Activated T-helper 9 cell treated with anti-CD3 and anti-CD28 coated beads, Interleukin-2, amount 50 U/mL, for 16 hours (primary cell): ENCODE measurements around the gene DSCAML1.
"Not testable (repeated sequence)": the region's sequence is repeated elsewhere in the genome, so short reads cannot be mapped to it uniquely, and the experiment has no call there.

Source experiments
- DNase-seq: peaks from one replicate; pipeline ENCODE4 v3.0.0-alpha.2; 2020; ENCODE audit warnings: low read depth

The DSCAML1 gene

DNA sequence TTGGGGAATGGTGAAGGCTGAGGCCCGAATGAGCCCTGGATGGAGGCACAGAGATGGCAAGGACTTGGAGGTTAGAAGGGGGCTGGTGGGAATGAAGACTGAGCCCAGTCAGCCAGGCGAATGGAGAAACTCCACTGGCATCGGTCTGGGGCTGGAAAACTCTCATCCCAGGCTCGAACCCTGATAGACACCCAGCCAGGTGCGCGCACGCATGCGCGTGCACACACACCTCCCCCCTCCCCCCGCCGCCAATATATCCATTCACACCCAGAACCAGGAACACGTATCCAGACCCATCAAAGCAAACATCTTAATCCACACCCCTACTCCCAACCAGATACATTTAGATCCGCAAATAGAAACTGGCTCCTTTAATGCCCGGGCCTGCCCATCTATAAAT lies 330.1 kb downstream of the DSCAML1 start:
- DNase-seq: no peak

DNA sequence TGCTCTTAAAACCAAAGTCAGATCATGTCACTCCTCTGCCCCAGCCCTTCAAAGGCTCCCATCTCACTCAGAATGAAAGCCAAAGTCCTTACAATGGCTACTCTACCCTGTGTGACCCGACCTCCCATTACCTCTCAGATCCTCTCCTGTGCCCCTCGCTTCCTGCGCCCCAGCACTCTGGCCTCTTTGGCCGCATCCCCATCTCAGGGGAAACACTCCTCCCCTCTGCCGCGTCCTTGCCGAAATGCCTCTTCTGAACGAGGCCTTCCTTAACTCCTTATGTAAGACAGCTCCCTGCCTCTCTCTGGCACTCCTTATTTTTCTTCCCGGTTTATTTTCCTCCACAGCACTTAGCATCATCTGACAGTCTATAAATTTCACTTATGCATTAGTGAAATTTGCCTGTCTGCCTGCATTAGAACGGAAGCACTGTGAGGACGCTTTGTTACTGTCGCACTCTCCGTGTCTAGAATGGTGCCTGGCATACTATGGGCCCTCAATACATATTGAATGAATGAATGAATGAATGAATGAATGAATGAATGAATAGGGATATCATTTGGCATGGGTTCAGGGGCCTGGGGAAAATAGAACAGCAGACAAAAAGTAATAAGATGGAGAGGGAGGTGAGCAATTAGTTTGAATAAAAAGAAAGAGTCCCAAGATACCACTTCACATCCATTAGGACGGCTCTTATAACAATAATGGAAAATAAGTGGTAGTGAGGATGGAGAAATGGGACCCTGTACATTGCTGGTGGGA lies 331.6 kb downstream of the DSCAML1 start:
- DNase-seq: no peak

DNA sequence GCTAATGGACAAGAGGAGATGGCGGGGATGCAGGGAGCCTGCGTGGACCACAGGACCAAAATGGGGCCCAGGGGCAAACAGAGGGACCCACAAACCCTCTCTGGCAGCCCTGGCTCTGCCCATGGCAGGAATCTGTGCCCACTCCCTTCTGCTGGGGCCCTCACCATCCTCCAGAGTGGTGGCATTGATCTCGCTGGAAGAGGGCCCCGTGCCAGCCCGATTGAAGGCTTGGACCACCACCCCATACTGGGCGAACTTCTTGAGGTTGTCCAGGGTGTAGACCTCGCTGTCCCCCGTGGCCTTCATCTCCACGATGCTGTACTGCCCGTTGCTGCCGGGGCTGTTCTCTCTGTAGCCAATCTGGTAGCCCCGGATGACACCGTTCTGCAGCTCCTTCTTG lies 332.2 kb downstream of the DSCAML1 start:
- no peak for DNase-seq

DNA sequence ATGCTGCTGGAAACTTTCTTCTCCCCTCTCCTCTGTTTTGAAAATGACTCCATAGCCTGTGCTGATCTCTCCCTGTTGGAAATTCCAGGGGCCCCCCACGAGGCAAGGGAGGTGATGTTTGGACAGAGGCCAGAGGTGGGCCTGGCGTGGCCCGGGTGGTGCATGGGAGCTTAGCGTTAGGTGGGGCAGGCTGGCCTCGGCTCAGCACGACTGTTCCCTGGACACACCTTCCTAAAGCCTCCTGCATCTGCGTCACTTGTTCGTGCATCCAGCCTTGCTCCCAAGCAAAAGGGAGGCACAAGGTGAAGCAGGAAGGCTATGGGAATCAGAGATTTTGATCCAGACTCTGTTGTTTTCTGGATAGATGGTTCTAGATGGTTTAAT lies 334.2 kb downstream of the DSCAML1 start:
- DNase-seq: no peak

DNA sequence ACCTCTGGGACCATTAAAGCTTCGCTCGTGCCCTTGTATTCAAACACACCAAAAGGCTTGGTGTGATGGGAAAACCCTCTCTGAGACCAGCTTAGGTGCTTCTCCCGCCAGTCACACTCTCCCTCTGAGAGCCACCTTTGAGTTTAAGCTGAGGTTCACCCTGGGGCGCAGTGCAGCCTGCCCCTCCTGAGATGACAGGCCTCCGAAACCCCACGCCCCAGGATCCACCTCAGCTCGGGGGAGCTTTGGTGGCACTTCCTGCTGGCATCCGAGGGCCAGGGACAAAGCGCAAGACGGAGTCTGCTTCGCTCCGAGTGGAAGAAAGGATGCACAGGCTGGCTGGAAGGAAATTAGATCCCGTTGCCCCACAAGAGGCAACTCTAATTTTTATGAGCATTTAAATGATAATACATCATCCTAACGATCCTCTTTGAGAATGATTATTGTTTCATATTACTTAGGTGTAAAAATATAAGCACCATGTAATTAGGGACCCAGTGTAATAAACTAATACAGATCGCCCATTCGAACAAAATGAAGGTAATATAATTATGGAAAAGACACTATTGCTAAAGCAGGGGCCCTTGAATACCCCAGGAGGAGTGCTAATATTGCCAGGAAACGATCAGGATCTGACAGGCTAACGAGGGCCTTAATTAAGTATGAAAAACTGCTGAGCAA lies 334.7 kb downstream of the DSCAML1 start:
- no peak for DNase-seq

DNA sequence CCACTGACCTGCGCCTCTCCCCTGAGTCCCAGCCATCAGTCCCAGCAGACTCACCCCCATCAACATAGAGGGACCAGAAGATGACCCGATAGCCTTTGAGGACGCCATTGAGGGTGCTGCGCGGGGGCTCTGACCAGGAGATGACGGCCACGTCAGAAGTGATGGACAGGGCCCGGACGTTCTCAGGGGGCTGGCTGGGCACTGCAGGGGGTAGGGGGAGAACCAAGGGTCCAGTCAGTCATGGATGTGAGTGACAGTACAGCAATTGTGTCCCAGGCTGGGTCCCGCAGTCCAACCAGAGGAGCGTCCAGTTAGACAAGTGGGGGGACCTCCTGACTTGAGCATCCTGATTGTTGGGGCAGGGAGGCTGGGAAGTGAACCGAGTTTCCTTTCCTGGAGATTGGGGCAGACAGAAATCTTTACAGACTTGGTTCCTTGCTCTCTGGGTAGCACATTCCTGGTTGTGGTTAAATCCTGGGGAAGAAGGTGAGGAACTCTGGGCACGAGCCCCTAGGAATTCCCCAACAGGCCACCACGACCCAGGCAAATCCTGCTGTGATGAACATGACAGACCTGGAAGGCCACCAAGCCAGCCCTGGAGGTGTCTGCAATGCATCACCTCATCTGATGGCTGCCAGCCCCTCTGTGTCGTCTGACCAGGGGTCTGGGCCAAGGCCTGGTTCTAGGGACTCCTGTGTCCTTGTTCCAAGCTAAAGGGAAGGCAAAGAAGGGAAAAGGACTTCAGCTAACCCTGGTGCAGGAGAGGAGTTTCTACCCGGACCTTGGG lies 335.4 kb downstream of the DSCAML1 start:
- no peak for DNase-seq

DNA sequence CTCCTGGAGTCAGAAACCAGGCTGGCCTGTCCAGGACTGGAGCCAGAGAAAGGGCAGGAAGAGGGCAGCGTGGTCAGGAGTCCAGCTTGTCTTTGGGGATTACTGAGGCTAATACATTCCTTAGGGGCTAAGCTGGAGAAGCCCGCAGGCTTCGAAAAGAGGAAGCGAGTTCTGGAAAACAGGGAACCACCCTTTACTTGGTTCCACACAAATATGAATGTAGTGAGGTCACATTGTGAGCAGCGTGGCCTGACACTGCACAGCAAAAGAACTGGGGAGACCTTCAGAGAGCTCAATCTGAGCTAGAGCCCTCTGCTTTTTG lies 337.1 kb downstream of the DSCAML1 start:
- DNase-seq: no peak

DNA sequence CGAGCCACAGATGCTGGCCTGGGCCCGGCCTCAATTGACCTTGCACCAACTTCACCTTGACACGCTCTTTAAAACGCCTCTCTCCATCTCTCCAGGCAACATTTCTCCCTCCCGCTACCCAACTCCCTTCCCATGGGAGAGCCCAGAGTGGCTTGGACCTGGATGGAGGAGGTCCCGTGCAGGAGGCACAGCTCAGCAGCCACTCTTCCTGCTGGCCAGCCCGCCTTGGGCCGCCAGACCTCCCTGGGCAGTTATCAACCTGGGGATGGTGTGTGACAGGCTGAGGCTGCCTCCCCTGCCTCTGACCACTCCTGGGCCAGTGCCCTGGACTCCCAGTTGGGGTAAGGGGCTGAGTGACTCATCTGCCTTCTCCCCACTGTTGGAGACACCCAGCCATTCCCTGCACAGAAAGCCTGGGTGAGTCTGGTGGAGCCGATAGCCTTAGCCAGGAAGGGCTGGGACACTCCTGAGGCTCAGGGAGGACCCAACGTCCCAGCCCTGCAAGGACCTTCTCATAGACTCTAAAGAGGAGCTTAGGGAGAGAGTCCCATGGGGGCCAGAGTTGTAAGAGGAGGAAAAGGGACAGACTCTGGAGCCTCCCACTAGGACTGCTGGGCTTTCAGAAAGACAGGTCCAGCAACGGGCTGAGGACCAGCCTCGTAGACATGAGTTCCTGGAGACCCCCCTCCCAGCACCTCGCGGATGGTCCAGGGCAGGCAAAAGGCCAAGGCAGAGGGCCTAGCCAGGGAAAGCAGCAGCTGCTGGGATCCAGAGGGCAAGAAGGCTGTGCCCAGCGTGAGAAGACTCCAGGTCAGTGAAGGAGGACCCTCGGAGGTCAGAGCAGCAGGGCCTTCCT lies 337.7 kb downstream of the DSCAML1 start:
- no peak for DNase-seq

DNA sequence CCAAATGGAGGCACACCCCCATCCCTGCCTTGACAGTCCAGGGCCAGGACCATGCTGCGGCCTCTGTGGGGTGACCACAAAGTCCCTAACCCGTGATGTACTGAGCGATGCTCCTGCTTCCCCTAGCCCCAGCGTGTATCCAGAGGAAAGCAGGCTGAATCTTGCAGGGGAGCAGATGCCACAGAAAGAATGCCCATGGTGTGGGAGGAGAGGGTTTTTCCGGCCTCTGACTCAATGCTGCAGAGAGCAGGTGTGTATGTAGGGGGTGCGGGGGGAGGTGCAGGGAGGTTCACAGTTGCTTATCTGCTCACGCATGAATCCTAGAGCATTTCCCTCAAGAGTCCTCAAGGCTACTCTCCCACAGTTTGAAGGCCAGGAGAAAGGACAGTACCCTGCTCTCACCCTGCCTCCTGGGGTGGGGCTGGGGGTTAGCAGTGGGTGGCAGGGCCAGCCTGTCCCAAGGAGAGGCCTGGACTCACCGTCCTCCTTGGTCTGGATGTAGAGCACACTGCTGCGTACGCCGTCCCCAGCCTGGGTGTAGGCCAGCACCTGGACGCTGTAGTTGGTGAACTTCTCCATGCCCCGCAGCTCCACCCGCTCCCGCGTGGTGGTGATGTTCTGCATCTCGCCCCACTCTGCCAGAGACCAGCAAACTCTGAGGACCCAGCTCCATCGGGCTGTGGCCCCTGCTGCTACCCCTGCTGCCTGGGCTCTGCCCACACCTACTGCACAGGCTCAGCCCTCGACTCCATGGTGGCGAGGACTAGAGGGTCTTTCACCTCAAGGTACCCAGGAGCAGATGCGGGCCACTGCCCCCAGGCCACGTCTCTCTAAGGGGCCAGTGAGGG lies 338.5 kb downstream of the DSCAML1 start:
- DNase-seq: no peak

DNA sequence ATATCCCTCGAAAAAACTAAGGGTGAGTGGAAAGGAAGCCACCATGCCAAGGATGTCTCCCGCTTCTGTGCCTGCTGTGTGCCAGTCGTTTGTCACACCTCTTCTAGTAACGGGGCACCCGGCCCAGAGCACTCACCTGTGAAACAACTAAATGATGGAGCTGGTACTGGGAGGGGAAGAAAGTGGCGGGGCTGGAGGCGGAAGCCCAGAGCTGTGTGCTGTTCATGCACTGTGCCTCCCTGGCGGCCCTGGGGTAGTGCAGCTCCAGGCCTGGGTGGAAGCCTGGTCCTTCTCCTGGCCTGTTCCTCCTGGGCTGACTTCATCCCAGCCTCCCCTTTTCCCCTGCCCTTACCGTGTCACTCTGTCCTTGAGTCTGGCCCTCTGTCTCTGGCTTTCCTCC lies 339.2 kb downstream of the DSCAML1 start:
- DNase-seq: no peak

DNA sequence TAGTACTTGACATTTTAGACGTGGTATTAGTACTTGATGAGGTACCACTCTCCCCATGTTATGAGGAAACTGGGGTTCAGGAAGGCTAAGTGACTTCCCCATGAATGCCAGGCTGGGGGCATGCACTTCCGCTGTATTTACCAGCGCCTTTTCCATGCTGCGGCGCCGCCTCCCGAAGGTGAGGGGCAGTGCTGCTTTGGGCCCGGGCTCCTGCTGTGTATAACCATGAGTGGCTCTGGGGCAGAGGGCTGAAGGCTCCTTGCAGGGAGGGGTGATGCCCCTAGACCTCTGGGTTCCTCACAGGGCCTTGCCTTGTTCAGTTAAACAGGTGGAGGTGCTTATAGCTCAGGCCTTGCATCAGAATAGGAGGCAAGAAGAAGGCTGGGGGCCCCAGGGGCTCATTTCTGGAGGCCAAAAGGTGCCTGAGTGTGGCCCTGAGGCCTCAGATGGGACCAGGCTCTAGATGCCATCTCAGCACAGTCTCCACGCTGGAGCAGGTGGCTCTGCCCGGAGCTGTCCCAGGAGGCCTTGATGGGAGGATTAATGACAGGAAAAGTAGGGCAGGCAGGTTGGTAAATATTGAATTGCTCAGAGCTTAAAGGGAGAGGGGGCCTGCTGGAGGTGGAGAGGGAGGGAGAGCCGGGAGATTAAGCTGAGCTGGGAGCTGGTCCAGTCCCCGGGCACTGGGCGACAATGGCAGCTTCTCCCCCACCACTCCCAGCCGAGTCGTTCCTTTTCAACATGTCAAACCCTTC lies 339.8 kb downstream of the DSCAML1 start:
- DNase-seq: no peak

DNA sequence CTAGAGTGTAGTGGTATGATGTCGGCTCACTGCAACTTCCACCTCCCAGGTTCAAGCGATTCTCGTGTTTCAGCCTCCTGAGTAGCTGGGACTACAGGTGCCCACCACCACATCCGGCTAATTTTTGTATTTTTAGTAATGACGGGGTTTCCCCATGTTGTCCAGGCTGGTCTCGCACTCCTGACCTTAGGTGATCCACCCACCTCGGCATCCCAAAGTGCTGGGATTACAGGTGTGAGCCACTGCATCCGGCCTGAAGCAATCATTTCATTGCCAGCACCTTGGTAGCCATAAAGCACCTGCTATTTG lies 340.3 kb downstream of the DSCAML1 start:
- not testable (repeated sequence) for DNase-seq

DNA sequence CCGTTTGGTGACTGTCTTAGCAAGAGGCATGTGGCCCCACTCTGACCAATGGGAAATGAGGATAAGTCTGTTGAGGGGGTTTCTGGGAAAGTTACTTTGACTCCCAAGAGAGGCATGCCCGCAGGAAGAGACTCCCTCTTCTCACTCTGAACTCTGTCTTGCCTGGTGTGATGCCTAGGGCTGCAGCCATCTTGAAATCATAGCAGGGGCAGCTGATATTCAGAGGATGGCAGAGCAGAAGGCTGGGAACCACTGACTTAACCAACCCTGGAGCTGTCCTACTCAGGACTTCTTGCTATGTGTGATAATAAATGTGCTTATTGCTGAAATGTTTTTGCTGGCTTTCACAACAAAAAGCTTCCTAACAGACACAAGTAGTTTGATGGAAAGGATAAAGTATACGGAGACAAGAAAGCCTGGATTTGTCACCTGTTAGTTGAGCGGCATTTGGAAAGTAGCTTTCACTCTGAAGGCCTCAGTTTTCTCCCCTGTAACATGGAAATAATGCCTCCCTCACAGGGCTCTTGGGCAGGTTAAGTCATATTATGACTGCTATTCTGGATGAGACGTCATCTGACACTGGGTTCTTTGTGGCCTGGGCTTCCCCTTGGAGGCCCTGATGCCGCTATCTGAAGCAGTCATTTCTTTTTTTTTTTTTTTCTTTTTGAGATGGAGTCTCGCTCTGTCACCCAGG lies 340.8 kb downstream of the DSCAML1 start:
- no peak for DNase-seq

DNA sequence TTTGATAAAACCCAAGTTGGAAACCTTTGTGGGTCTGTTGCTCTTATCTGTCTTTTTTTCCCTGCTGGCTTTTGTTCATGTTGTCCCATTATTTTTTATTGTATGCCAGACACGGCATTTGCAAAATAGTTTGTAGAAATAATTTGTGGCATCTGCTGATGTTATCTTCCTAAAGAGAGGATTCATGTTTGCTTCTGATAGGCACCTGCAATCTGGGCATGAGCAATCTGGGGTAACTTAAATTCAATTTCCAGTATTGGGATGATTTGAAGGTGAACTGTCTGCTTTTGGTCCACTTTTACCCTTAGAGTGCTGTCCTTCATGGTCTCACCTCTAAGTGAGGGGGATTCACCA lies 342.5 kb downstream of the DSCAML1 start:
- DNase-seq: no peak

DNA sequence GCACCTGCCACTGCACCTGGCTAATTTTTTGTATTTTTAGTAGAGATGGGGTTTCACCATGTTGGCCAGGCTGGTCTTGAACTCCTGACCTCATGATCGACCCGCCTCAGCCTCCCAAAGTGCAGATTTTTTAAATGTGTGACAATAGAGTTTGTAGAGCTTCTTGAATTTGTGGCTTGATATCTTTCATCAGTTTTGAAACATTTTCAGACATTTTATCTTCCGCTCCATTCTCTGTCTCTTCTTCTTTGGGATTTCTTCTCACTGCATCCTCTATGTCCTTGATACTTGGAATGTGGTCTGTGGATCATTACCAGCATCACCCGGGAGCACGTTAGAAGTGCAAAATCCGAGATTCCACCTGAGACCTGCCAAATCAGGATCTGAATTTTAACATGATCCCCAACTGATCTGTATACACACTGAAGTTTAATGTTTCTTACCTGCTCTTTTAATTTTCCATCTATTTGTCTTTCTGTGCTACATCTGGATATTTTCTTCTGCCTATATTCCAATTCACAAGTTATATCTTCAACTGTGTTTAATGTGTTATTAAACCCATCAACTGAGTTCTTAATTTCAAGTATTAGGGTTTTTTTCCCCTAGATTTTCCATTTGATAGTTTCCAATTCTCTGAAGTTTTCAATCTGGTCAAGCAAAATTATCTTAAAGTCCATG lies 343.0 kb downstream of the DSCAML1 start:
- DNase-seq: no peak

DNA sequence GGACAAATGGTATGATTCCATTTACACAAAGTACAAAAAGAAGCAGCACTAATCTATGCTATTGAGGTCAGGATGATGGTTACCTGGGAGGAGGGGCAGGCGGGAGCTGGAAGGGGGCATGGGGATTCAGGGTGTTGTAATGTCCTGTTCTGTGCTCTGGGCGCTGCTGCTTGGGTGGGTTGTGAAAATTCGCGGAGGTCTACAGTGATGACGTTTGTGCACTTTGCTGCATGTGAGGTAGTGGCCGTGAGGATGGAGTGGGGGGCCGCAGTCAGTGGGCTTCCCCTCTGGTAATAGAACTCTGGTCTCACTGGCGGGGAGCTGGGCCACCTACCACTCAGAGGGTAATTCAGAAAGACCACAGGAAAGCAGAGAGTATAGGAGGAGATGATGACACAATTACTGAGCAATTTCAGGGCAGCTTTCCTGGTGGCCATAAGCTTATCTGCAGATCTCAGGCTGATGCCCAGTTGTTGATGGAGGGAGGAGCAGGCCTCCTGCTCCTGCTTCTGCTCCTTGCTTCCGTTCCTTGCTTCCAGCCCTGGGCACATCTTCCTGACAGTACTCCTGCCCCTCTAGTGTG lies 347.8 kb downstream of the DSCAML1 start:
- DNase-seq: no peak

DNA sequence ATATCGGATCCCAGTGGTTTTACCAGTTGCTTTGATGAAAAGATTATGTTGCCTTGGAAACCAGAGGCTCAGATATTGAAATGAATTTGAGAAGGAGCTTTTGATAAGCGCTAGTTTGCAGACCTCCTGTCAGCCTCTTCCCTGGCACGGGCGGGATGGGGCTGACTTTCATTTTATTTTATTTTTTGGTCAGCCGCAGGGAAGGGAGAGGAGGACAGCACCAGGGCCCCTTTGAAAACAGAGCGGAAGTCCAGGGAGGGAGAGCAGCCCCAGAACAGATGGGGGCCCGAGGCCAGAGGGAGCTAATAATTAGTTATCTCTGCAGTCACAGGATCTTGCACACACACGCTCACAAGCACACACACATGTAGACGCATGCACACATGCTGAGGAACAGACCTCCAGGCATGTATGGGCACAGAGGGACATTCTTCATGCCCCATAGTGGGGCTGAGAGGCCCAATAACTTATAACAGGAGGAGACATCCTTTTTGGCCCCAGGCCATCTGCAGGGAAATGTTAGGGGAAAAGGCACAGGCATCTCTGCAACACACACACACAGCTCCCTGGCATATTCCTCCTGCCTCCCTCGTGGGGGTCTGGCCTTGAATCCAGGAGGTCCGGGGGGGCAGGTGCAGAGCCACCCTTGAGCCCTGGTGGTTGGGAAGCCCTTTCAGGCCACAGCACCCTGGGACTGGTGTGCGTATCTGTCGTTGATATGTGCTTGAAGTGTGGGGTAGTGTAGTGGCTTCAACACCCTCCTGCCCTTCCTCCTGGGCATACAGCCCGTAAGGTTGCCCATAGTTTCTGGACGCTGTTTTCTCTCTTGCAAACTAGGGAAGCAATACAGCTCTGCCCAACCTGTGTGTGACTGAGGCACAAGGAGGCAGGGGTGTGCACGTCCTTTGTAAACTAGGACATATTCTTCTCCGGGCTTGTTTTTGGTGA lies 352.0 kb downstream of the DSCAML1 start:
- DNase-seq: no peak

DNA sequence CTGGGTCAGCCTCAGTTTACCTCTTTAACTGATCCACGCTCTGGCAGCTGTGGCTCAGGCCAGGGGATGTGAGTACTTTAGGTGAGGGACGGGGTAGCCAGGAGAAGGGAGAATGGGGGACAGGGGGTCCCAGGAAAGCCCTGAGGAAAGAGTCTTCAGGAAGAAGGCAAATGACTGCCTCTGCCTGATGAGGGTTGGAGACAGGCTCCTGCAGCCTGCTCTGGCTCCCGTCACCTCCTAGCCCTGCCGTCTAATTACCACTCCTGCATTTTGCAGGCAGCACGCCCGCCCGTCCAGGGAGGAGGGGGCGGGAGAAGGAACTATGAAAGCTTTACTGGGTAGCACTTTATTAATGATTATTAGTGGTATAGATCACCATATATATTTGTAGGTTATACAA lies 352.8 kb downstream of the DSCAML1 start:
- no peak for DNase-seq
